GM12872 (cell line): ENCODE results near the gene CCDC57.

Experiments
- TF ChIP-seq, protein P1 (sequence below): IDR thresholded peaks from 3 replicates; pipeline ENCODE4 v1.5.1; 2011; ENCODE audit warnings: low read depth, mild to moderate bottlenecking, low read length, moderate library complexity; ENCODE audit not compliant: insufficient read depth

The CCDC57 gene

DNA sequence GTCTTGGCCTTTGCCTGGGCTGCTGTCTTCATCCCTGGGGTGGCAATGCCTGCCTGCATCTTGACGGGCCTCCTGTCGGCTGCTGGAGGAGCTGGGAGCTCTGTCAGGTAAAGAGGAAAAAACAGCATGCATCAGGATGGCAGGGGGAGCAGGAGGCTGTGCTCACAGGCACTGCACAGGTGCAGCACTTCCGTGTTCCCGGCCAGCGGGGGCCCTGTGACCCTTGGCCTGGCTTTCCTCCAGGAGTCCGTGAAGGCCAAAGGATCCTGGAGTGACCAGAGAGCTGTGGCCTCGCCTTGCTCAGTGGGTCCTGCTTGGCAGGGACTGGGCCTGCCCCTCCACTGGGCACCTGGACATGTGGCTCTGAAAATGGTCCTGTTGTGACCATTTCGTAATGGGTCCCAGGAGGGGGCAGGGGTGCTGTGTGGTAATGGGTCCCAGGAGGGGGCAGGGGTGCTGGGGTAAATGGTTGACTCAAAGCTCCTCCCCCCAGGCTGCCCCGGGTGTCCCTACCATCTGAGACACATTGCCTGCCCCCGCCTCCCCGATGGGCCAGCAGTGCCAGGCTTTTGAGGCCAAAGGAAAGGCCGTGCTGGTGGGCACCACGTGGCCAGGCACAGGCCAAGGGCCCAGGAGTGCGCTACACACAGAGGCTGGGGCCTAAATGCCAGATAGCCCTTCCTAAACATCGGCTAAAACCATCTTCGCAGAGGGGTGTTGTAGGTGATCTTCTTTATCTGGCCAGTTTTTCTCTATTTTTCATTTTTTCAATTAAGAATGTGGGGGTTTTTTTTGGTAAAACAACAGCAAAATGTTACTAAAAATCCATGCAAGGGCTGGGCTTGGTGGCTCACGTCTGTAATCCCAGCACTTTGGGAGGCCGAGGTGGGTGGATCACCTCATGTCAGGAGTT, 110.6 kb downstream of the CCDC57 start:
- TF ChIP-seq, protein P1, sequence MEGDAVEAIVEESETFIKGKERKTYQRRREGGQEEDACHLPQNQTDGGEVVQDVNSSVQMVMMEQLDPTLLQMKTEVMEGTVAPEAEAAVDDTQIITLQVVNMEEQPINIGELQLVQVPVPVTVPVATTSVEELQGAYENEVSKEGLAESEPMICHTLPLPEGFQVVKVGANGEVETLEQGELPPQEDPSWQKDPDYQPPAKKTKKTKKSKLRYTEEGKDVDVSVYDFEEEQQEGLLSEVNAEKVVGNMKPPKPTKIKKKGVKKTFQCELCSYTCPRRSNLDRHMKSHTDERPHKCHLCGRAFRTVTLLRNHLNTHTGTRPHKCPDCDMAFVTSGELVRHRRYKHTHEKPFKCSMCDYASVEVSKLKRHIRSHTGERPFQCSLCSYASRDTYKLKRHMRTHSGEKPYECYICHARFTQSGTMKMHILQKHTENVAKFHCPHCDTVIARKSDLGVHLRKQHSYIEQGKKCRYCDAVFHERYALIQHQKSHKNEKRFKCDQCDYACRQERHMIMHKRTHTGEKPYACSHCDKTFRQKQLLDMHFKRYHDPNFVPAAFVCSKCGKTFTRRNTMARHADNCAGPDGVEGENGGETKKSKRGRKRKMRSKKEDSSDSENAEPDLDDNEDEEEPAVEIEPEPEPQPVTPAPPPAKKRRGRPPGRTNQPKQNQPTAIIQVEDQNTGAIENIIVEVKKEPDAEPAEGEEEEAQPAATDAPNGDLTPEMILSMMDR, result no peak

DNA sequence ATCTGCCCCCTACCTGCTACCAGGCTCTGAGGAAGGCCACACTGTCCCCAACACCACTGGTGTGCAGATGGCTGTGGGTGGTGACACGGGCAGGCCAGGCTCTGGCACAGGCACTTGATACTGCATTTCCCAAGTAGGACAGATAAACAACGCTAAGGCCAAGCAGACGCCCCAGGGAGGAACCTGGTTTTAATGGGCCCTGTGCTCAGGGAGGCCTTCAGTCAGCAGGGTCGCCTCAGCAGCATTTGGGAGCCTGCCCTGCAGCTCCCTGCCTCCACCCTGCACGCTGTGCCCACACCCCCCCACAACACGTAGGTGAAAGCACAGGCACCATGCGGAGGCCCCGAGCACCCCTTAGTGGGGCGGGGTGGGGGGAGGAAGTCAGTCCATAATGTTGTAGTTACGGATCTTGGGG, 111.3 kb downstream of the CCDC57 start:
- TF ChIP-seq, protein P1, result no peak

DNA sequence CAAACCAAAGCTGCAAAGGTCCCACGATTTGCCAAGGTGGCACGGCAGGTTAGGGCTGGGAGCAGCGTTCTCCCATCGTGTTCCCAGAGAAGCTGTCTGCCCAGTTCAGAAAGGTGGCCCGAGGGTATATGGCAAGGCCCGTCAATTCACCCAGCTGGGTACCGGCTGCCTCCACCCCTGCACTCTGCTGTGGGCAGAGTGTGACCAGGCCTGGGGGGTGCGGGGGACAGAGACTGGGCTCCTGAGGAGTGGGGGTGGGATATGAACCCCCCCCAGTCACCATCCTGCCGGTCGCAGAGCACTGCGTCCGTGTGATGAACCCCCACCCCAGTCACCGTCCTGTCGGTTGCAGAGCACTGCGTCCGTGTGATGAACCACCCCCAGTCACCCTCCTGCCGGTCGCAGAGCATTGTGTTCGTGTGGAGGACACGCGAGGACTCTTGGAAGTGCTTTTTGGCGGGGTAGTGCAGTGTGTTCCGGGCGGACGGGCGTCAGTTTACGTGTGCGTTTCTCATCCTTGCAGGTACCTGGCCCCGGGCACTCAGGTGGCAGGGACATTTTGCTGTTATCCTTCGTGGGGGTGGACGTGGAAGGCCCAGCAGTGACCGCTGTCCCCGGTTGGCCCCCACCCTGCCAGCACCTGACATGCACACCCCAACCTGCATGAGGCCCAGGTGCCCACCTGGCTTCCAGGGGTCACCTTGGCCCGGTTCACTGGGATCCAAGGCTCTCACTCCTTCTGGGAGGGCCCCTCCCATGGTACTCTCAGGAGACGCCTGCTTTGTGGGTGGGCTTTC, 111.9 kb downstream of the CCDC57 start:
- TF ChIP-seq, protein P1, result no peak

DNA sequence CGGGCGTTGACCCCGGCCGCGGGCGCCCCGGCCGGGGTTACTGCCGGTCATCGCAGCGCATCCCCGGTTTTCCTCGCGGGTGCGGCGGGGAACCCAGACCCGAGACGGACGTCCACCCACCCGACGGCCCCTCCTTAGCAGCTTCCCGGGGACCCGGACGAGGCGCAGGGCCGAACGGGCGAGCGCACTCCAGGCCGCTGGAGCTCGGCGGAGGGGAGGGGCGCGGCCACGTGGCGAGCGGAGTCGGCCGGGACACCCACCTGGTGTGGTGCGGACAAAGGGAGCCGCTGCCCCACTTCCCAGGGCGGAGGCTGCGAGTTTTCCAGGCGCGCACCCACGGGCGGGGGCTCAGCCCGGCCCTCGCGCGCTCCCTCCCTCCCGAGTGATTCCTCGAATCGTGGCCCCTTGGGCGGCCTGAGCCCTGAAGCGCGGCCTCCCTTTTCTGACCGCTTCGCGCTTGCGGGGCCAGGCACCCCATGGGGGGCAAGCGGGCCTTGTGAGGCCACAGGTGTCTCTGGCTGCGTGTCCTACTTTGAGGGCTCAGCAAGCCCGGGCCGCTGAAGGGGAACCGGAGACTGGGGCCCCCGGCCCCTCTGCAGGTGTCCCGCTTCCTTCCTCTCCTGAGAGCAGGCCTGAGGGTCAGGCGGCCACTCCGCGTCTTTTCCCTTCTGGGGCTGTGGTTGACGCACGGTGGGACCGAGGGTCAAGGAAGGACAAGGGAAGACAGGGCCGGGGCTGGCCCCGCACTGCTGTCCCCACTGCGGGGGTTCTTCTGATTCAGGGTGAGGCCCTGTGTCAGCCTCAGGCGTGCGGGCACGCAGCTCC, 113.5 kb downstream of the CCDC57 start:
- TF ChIP-seq, protein P1, result no peak

DNA sequence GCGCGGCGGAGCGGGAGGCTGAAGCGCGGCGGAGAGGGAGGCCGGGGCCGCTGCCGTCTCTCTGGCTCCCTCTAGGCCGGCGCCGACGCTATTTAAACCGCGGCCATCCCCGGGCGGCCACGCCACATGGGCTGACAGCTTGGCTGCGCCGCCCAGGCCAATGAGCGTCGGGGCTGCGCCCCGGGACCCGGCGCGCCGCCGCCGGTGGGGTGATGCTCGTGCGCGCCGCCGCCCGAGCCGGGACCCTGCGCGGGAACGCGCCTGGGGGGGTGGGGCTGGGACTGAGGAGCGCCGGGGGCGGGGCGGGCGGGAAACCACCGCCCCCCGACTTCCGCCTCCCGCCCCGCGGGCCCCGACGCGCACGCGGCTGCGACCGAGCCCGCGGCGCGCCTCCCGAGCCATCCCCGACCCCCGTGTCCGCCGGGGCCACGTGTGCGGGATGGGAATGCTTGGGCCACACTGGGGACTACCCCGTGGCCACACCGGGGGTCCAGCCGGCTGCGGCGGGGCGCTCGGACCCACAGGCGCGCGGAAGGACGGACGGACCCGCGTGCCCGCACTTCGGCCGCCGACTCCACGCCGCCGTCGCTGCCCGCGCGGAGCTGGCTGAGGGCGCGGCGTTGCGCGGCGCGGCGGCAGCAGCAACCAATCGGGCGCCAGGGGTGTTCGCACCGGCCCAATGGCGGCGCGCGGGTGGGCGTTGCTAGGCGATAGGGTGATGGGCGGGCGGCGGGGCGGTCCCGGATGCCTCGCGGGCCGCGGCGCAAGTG, 114.3 kb downstream of the CCDC57 start, which contains the start of gene FASN:
FASN (minus strand) TSS at position 68 of the 770 bp plus-strand sequence. CDS start 1,791 bp downstream, outside the sequence.
- TF ChIP-seq, protein P1, result peak; percentile 38; the same call in 2 of the 3 replicates

DNA sequence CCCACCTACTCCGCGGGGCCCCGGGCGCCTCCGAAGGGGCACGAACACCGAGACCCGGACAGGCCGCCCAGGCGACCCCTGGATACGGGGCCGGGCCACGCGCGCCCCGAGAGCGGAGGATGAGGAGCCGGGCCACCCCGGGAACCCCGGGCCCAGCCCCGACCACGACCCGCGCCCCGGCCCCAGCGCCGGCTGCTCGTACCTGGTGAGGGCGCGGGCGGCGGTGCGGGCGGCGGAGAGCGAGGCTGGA, 114.8 kb downstream of the CCDC57 start:
- TF ChIP-seq, protein P1, result no peak
